Measurements from ENCODE around the gene F2R.

The F2R gene

GRCh38 chr5:76695346-76695745 lies 20.6 kb upstream of the F2R start:
- TF ChIP-seq POLR2A (IDR thresholded peaks at IDR 0.05; ENCODE audit: low read depth, low read length): no peak
- FAIRE-seq (no peak), DNase-seq (ENCODE audit: insufficient read length, low spot score) (no peak)

- no peak for TF ChIP-seq POLR2A (IDR thresholded peaks at IDR 0.05; ENCODE audit: low read depth, low read length)
- no peak for DNase-seq (ENCODE audit: insufficient read length, low spot score)
- no peak for FAIRE-seq
These were observed 19.7 kb upstream of the F2R start for GRCh38 chr5:76696251-76696650.

- TF ChIP-seq POLR2A (IDR thresholded peaks at IDR 0.05; ENCODE audit: low read depth, low read length): no peak
- DNase-seq (ENCODE audit: insufficient read length, low spot score) (no peak), FAIRE-seq (no peak)
These were observed 18.3 kb upstream of the F2R start for GRCh38 chr5:76697670-76698069.

- DNase-seq (ENCODE audit: insufficient read length, low spot score) (no peak), FAIRE-seq (no peak)
- TF ChIP-seq POLR2A (IDR thresholded peaks at IDR 0.05; ENCODE audit: low read depth, low read length): no peak
These were observed 15.4 kb upstream of the F2R start for GRCh38 chr5:76700571-76700970.

GRCh38 chr5:76701298-76701697 lies 14.6 kb upstream of the F2R start:
- peak; percentile 74 for FAIRE-seq
- no peak for DNase-seq (ENCODE audit: insufficient read length, low spot score)
- no peak for TF ChIP-seq POLR2A (IDR thresholded peaks at IDR 0.05; ENCODE audit: low read depth, low read length)

GRCh38 chr5:76703707-76704106 lies 12.2 kb upstream of the F2R start:
- no peak for DNase-seq (ENCODE audit: insufficient read length, low spot score)
- TF ChIP-seq POLR2A (IDR thresholded peaks at IDR 0.05; ENCODE audit: low read depth, low read length): no peak
- FAIRE-seq: no peak

- DNase-seq (ENCODE audit: insufficient read length, low spot score): no peak
These were observed 11.7 kb upstream of the F2R start for GRCh38 chr5:76704131-76704663.

GRCh38 chr5:76705574-76705973 lies 10.4 kb upstream of the F2R start:
- no peak for TF ChIP-seq POLR2A (IDR thresholded peaks at IDR 0.05; ENCODE audit: low read depth, low read length)
- no peak for FAIRE-seq
- DNase-seq (ENCODE audit: insufficient read length, low spot score): no peak

More at GRCh38 chr5:76704131-76704663, 11.7 kb upstream of the F2R start:
- no peak for FAIRE-seq
- no peak for TF ChIP-seq POLR2A (IDR thresholded peaks at IDR 0.05; ENCODE audit: low read depth, low read length)

- TF ChIP-seq POLR2A (IDR thresholded peaks at IDR 0.05; ENCODE audit: low read depth, low read length): no peak
- FAIRE-seq: no peak
- DNase-seq (ENCODE audit: insufficient read length, low spot score): no peak
These were observed 6.2 kb upstream of the F2R start for GRCh38 chr5:76709762-76710161.

- DNase-seq (ENCODE audit: insufficient read length, low spot score): no peak
- TF ChIP-seq POLR2A (IDR thresholded peaks at IDR 0.05; ENCODE audit: low read depth, low read length): no peak
- FAIRE-seq: no peak
These were observed 4.9 kb upstream of the F2R start for GRCh38 chr5:76710991-76711390.

GRCh38 chr5:76714751-76715485 lies 1.0 kb upstream of the F2R start:
- no peak for FAIRE-seq
- no peak for TF ChIP-seq POLR2A (IDR thresholded peaks at IDR 0.05; ENCODE audit: low read depth, low read length)
- DNase-seq (ENCODE audit: insufficient read length, low spot score): no peak

GRCh38 chr5:76715486-76715735 lies 515 bp upstream of the F2R start:
- FAIRE-seq: no peak
- no peak for DNase-seq (ENCODE audit: insufficient read length, low spot score)
- no peak for TF ChIP-seq POLR2A (IDR thresholded peaks at IDR 0.05; ENCODE audit: low read depth, low read length)

GRCh38 chr5:76716456-76717157 lies 681 bp downstream of the F2R start:
- TF ChIP-seq POLR2A (IDR thresholded peaks at IDR 0.05; ENCODE audit: low read depth, low read length): 0 out of 2 replicates have a peak, but pooled peaks have one; percentile 6
- no peak for DNase-seq (ENCODE audit: insufficient read length, low spot score)
- FAIRE-seq: no peak

- TF ChIP-seq POLR2A (IDR thresholded peaks at IDR 0.05; ENCODE audit: low read depth, low read length): no peak
- no peak for FAIRE-seq
- DNase-seq (ENCODE audit: insufficient read length, low spot score): no peak
These were observed 1.5 kb downstream of the F2R start for GRCh38 chr5:76717222-76718083.
